PC-3 (cell line): ENCODE data around the gene CLTCL1.

Experiments used
- EZH2 ChIP-seq: fragments of 300-600 bp; sonication (generic); IDR thresholded peaks from one replicate; pipeline ENCODE4 v1.6.1; 2017; ENCODE audit warnings: antibody characterized with exemption, mild to moderate bottlenecking, low read length; ENCODE audit not compliant: unreplicated experiment
- TF ChIP-seq, protein P1 (sequence below): fragments of 300-600 bp; sonication (generic); conservative IDR thresholded peaks from 2 replicates; pipeline ENCODE4 v1.5.1; 2017; ENCODE audit warnings: antibody characterized with exemption, low read depth, mild to moderate bottlenecking, low read length

DNA sequence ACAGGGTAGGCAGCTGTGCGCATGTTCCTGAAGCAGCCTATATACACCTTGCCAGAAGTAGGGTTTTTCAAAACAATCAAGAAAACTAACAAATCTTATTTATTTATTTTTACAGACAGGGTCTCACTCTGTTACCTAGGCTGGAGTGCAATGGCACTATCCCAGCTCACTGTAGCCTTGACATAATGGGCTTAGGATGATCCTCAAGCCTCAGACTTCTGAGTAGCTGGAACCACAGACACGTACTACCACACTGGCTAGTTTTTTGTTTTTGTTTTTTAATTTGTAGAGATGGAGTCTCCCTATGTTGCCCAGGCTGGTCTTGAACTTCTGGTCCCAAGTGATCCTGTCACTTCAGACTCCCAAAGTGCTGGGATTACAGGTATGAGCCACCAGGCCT is 25.7 kb downstream of the CLTCL1 start:
- TF ChIP-seq, protein P1, sequence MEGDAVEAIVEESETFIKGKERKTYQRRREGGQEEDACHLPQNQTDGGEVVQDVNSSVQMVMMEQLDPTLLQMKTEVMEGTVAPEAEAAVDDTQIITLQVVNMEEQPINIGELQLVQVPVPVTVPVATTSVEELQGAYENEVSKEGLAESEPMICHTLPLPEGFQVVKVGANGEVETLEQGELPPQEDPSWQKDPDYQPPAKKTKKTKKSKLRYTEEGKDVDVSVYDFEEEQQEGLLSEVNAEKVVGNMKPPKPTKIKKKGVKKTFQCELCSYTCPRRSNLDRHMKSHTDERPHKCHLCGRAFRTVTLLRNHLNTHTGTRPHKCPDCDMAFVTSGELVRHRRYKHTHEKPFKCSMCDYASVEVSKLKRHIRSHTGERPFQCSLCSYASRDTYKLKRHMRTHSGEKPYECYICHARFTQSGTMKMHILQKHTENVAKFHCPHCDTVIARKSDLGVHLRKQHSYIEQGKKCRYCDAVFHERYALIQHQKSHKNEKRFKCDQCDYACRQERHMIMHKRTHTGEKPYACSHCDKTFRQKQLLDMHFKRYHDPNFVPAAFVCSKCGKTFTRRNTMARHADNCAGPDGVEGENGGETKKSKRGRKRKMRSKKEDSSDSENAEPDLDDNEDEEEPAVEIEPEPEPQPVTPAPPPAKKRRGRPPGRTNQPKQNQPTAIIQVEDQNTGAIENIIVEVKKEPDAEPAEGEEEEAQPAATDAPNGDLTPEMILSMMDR = no peak
- TF ChIP-seq EZH2 = no peak
